Peyer's patch (tissue), 4 donors: ENCODE data around the gene WWTR1. TPM values are rescaled to one million over a fixed set of nuclear protein-coding genes. Genes with fewer than 3 reads are reported as not detected.

Source experiments
- DNase-seq, 3 donors: peaks; one replicate each; pipeline ENCODE4 v3.0.0-alpha.2; 2017 to 2019
- H3K27ac ChIP-seq, 4 donors: fragments of 200-600 bp; sonication (generic); one replicate each; pipeline ENCODE4 v1.5.1; 2016 to 2019
- H3K27me3 ChIP-seq, 2 donors: fragments of 200-600 bp; sonication (generic); one replicate each; pipeline ENCODE4 v1.5.1; 2019
- H3K36me3 ChIP-seq, 3 donors: fragments of 200-600 bp; sonication (generic); one replicate each; pipeline ENCODE4 v1.5.1; 2016 to 2019
- H3K4me1 ChIP-seq, 4 donors: fragments of 200-600 bp; sonication (generic); one replicate each; pipeline ENCODE4 v1.5.1; 2016 to 2019
- H3K4me3 ChIP-seq, 4 donors: fragments of 200-600 bp; sonication (generic); 1 replicate in 3 of 4; 2 replicates in 1 of 4; pipeline ENCODE4 v1.5.1; 2016 to 2019; ENCODE audit warnings: mild to moderate bottlenecking in 1 of 4
- H3K9me3 ChIP-seq, 4 donors: fragments of 200-600 bp; sonication (generic); one replicate each; pipeline ENCODE4 v1.5.1; 2016 to 2019; ENCODE audit warnings: mild to moderate bottlenecking in 1 of 4
- POLR2A ChIP-seq, 2 donors: fragments of 450-650 bp; IDR thresholded peaks; one replicate each; pipeline ENCODE4 v1.5.1; 2017; ENCODE audit warnings: antibody characterized with exemption in 2 of 2, mild to moderate bottlenecking in 2 of 2, moderate library complexity in 2 of 2
- total RNA-seq, 4 donors: library from RNA; depleted of rRNA; stranded (reverse); fragments of >200 nt; gene quantifications; one replicate each; pipeline ENCODE4 v1.1.0, GENCODE V29; 2016
- TF ChIP-seq, protein P1 (sequence below), 6 experiments: fragments of 450-650 bp in 4 of 6; fragments of 200-600 bp in 2 of 6; sonication (generic) in 1 of 6; IDR thresholded peaks; one replicate each; pipeline ENCODE4 v1.5.1; 2017 to 2019; ENCODE audit warnings: antibody characterized with exemption in 6 of 6, mild to moderate bottlenecking in 3 of 6, moderate library complexity in 1 of 6

The WWTR1 gene
- total RNA-seq, 4 donors from 2014 or later = 13.8 to 62.7 (median 18.5) TPM

DNA sequence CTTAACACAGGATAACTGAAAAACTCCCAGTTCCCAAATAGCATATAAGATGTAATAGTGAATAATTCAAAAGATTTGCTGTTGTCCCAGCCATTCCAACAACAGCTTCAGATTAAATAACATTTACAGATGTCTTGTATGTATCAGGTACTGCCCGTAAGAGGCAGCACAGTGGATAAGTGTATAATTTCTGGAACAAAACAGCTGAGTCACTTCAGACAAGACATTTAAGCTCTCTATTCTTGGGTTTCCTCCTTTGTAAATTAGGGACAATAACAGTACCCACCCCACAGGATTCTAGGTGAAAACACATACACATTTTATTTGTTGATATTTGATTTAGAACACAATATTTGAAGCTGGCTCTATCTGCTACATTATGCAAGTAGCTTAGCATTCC, 2.6 kb upstream of the WWTR1 start:
- no peak for TF ChIP-seq POLR2A (IDR thresholded peaks at IDR 0.05)
- TF ChIP-seq, protein P1, sequence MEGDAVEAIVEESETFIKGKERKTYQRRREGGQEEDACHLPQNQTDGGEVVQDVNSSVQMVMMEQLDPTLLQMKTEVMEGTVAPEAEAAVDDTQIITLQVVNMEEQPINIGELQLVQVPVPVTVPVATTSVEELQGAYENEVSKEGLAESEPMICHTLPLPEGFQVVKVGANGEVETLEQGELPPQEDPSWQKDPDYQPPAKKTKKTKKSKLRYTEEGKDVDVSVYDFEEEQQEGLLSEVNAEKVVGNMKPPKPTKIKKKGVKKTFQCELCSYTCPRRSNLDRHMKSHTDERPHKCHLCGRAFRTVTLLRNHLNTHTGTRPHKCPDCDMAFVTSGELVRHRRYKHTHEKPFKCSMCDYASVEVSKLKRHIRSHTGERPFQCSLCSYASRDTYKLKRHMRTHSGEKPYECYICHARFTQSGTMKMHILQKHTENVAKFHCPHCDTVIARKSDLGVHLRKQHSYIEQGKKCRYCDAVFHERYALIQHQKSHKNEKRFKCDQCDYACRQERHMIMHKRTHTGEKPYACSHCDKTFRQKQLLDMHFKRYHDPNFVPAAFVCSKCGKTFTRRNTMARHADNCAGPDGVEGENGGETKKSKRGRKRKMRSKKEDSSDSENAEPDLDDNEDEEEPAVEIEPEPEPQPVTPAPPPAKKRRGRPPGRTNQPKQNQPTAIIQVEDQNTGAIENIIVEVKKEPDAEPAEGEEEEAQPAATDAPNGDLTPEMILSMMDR (IDR thresholded peaks at IDR 0.05) = no peak
- Histone ChIP-seq H3K27ac (peak overlapping the region in 1 of 4 donors; percentile 94), H3K4me3 (no peak overlapping the region), H3K36me3 (no peaks in the 10 kb centered on the region), H3K9me3 (no peaks in the 10 kb centered on the region), H3K4me1 (peaks cover 0 to 5% (median 0%) of the 10 kb centered on the region in 4 donors), H3K27me3 (no peaks in the 10 kb centered on the region)
- no peak for DNase-seq

DNA sequence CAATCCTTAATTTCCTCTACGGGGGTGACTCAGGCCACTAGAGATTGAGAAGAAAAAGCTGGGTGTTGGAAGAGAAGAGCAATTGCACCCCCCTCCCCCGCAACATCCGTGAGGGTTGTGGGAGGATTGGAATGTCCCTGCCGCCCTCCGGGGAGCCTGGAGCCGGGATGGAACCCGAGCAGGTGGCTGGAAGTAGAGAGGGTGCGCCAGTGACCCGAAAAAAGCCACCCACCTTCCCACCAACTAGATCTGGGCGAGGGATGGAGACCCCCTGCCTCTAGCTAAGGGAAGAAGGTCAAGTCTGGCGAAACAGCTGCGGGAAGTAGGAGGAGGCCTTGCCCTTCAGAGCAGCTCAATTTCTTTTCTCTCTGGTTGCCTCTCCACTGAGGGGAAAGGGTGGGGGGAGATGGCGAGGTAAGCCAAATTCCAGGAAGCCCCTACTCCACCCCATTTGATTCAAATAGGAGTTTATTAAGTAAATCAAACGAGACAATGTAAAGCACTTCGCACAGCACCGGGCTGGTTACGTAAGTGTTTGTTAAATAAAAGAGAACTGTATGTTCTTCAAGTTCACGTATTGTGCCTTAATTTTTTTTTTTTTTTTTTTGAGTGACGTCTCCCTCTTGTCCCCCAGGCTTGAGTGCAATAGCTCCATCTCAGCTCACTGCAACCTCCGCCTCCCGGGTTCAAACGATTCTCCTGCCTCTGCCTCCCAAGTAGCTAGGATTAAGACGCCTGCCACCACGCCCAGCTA, 1.1 kb upstream of the WWTR1 start:
- no peaks in the 10 kb centered on the region for H3K27me3 ChIP-seq
- TF ChIP-seq, protein P1 (IDR thresholded peaks at IDR 0.05) = no peak
- TF ChIP-seq POLR2A (IDR thresholded peaks at IDR 0.05) = no peak
- H3K4me1 ChIP-seq = peaks cover 0 to 5% (median 0%) of the 10 kb centered on the region in 4 donors
- H3K4me3 ChIP-seq = peak overlapping the region; percentile 58 to 75 (median 62)
- no peaks in the 10 kb centered on the region for H3K9me3 ChIP-seq
- DNase-seq = peak in 2 of 3 donors; percentile 58 to 59
- H3K27ac ChIP-seq = peak overlapping the region; percentile 83 to 94 (median 91)
- H3K36me3 ChIP-seq = no peaks in the 10 kb centered on the region

DNA sequence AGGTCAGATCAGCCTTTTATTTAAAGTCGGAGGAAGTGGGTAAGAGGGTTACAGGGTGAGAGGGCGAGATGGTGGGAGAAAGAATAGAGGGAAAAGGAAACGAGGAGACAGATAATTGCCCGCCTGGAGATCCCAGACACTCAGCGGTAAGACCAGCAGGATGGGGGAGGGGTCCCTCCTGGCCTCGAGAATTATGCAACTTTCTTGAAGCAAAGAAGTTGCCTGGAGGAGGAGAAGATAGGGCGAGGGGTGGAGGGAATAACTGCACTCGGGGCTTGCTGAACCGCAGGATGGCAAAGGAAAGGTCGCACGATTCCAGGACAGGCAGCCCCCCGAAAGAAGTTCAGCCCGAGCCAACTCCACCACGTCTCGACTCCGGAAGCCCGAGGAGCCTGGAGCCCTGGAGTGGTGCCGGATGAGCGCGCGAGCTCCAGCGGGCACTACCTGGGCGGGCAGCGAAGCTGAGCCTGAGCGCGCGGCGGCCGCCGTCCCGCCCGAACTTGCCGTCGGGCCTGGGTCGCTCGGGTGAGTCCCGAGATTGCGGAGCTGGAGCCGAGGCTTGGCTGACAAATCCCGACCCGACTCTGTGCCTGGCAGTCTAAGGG, 402 bp downstream of the WWTR1 start:
- Histone ChIP-seq H3K9me3 (no peaks in the 10 kb centered on the region), H3K27me3 (no peaks in the 10 kb centered on the region), H3K4me3 (peak overlapping the region; percentile 58 to 75 (median 62)), H3K4me1 (peaks cover 0 to 5% (median 0%) of the 10 kb centered on the region in 4 donors), H3K27ac (peak overlapping the region; percentile 83 to 94 (median 91)), H3K36me3 (no peaks in the 10 kb centered on the region)
- TF ChIP-seq POLR2A (IDR thresholded peaks at IDR 0.05) = no peak
- TF ChIP-seq, protein P1 (IDR thresholded peaks at IDR 0.05) = no peak
- peak in 2 of 3 donors; percentile 69 to 76 for DNase-seq

DNA sequence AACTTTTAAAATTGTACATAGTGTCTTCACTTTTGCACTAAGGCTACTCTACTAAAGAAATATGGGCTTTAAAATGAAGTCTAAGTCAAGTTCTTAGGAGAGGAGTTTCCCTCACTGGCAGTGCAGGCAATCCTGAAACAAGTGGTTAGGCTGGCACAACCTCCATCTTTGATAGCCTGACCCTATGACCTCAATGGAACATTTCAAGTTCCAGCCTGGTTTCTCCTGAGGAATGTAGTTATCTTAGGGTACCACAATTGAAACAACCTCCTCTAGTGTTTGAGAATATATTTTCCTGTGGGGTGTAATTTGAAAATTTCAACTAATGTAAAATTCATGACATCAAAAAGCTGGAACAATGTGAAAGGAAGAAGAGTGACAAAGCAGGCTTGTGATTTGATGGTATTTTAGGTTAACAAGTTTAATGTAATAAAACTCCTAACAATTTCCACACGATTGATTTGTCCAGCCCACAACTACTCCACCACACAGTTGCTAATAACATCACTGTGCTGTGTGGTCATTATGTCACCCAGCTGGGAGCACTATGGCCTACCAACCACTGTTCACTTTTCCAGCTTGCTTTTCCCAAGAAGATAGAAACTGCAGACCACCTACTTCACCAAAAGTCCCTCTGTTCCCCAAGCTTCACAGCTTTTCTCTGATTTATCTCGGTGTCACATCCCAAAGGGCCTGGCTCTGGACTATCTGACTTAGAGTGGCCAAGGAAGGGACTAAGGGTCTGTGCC, 1.8 kb downstream of the WWTR1 start:
- Histone ChIP-seq H3K27ac (peak overlapping the region; percentile 25 to 94 (median 88)), H3K9me3 (no peaks in the 10 kb centered on the region), H3K4me3 (peak overlapping the region; percentile 58 to 75 (median 62)), H3K36me3 (no peaks in the 10 kb centered on the region), H3K27me3 (no peaks in the 10 kb centered on the region), H3K4me1 (peaks cover 0 to 5% (median 0%) of the 10 kb centered on the region in 4 donors)
- no peak for TF ChIP-seq POLR2A (IDR thresholded peaks at IDR 0.05)
- TF ChIP-seq, protein P1 (IDR thresholded peaks at IDR 0.05) = no peak
- DNase-seq = no peak

DNA sequence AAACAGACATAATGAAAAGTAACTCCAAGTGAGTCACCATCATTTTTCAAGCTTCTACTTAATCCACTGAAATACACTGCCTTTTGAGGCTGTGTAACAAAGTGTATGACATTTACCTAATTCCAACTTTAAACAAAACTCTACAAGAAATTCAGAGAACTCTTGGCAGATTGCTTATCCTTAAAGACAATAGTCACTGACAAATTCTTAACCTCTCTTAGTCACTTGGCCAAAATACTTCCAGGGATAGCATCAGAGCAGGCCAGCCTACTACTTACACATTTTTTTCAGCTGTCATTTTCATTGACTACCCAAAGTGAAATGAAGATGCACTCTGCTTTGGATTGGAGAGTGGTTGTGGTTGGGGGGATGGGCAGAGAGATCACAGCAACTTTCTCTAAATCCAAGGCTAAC, 3.6 kb downstream of the WWTR1 start:
- Histone ChIP-seq H3K36me3 (no peaks in the 10 kb centered on the region), H3K9me3 (no peaks in the 10 kb centered on the region), H3K27me3 (no peaks in the 10 kb centered on the region), H3K27ac (peak overlapping the region in 1 of 4 donors; percentile 15), H3K4me1 (peaks cover 0 to 5% (median under 1%) of the 10 kb centered on the region in 4 donors), H3K4me3 (peak overlapping the region in 1 of 4 donors; percentile 65)
- TF ChIP-seq, protein P1 (IDR thresholded peaks at IDR 0.05) = no peak
- no peak for TF ChIP-seq POLR2A (IDR thresholded peaks at IDR 0.05)
- no peak for DNase-seq
